Lung (tissue), 12 donors: Measurements from ENCODE around the gene TBRG4. TPM values are rescaled to one million over a fixed set of nuclear protein-coding genes. Genes with fewer than 3 reads are reported as not detected.

Source experiments
- ATAC-seq: fragments of 200-7000 bp; cut with Tn5 transposase; one replicate; pipeline ENCODE4 v1.9.1; 2020; ENCODE audit warnings: moderate number of reproducible peaks; ENCODE audit not compliant: insufficient read depth, low FRiP score
- DNase-seq, 3 donors: peaks; one replicate each; pipeline ENCODE4 v3.0.0-alpha.2; 2013 to 2017
- H3K27ac ChIP-seq, 2 donors: one replicate each; pipeline ENCODE4 v1.5.1; 2013; ENCODE audit warnings: mild to moderate bottlenecking in 2 of 2, moderate library complexity in 2 of 2, control low read depth in 1 of 2, inconsistent platforms in 1 of 2, low read depth in 1 of 2, low read length in 1 of 2
- H3K27me3 ChIP-seq, 3 donors: one replicate each; pipeline ENCODE4 v1.5.1; 2013; ENCODE audit warnings: low read length in 2 of 3; ENCODE audit not compliant: control insufficient read depth in 3 of 3, insufficient read depth in 3 of 3
- H3K36me3 ChIP-seq, 4 donors: one replicate each; pipeline ENCODE4 v1.5.1; 2013; ENCODE audit warnings: low read length in 4 of 4, mild to moderate bottlenecking in 1 of 4, moderate library complexity in 1 of 4; ENCODE audit not compliant: control insufficient read depth in 4 of 4, insufficient read depth in 4 of 4
- H3K4me1 ChIP-seq, 5 donors: one replicate each; pipeline ENCODE4 v1.5.1; 2013; ENCODE audit warnings: low read length in 5 of 5, mild to moderate bottlenecking in 2 of 5, moderate library complexity in 1 of 5; ENCODE audit not compliant: control insufficient read depth in 5 of 5, insufficient read depth in 5 of 5
- H3K4me3 ChIP-seq: one replicate; pipeline ENCODE4 v1.5.1; 2013; ENCODE audit warnings: mild to moderate bottlenecking, control low read depth, moderate library complexity
- H3K9ac ChIP-seq, 2 donors: one replicate each; pipeline ENCODE4 v1.5.1; 2013; ENCODE audit warnings: low read length in 2 of 2, control low read depth in 1 of 2; ENCODE audit not compliant: insufficient read depth in 1 of 2
- H3K9me3 ChIP-seq, 4 donors: one replicate each; pipeline ENCODE4 v1.5.1; 2013; ENCODE audit warnings: low read length in 3 of 4, mild to moderate bottlenecking in 1 of 4, moderate library complexity in 1 of 4; ENCODE audit not compliant: control insufficient read depth in 4 of 4, insufficient read depth in 3 of 4
- CTCF ChIP-seq: IDR thresholded peaks from 2 replicates; pipeline ENCODE4 v1.5.1; 2012; ENCODE audit warnings: mild to moderate bottlenecking; ENCODE audit errors: control extremely low read depth, extremely low read depth
- WGBS, 2 donors: extraction: QIAGEN DNeasy Blood & Tissue Kit; methylation state at CpG; one replicate each; pipeline ENCODE4 v1.1.7; 2013; 5-methylcytosine and 5-hydroxymethylcytosine counted together
- polyA plus RNA-seq, 2 donors: library from polyadenylated mRNA; stranded (reverse); fragments of 200-250 nt; gene quantifications; one replicate each; pipeline ENCODE4 v1.2.1, GENCODE V29; 2013
- total RNA-seq, 2 donors: library from RNA; depleted of rRNA in 1 of 2; stranded (reverse); fragments of >200 nt in 1 of 2; gene quantifications; one replicate each; pipeline ENCODE4 v1.2.1, GENCODE V29; 2014 to 2021
- donor health status: control.
- donor health status: control.
- donor health status: Bipolar disorder and iron deficiency.
- donor health status: healthy.
- donor health status: DM: yes; HTN: yes; CAD: no.

Gene TBRG4
- total and polyA plus RNA-seq, 4 donors: 32.2 to 65.6 (median 46.9) TPM

- Histone ChIP-seq H3K27ac (no peak overlapping the region), H3K36me3 (no peaks in the 10 kb centered on the region), H3K9me3 (no peaks in the 10 kb centered on the region), H3K9ac (no peak overlapping the region), H3K27me3 (no peaks in the 10 kb centered on the region), H3K4me3 (no peak overlapping the region), H3K4me1 (peaks cover 0 to 3% (median 0%) of the 10 kb centered on the region in 5 donors)
- TF ChIP-seq CTCF: no peak
- WGBS, 2 donors: 91 to 92% methylated on average over 11 of the region's 11 CpGs
- ATAC-seq (no peak), DNase-seq (no peak)
Observed at GRCh38 chr7:45125193-45125904, 13.9 kb upstream of the TBRG4 start.

GRCh38 chr7:45123913-45124710, 12.6 kb upstream of the TBRG4 start:
- Histone ChIP-seq H3K27ac (no peak overlapping the region), H3K4me1 (peaks cover 0 to 3% (median 0%) of the 10 kb centered on the region in 5 donors), H3K27me3 (no peaks in the 10 kb centered on the region), H3K36me3 (no peaks in the 10 kb centered on the region), H3K4me3 (no peak overlapping the region), H3K9ac (no peak overlapping the region), H3K9me3 (no peaks in the 10 kb centered on the region)
- 78 to 83% methylated on average over 12 of the region's 12 CpGs for WGBS, 2 donors
- TF ChIP-seq CTCF: no peak
- DNase-seq (no peak), ATAC-seq (no peak)

- H3K9me3 ChIP-seq: no peaks in the 10 kb centered on the region
- peaks cover 0 to 3% (median 0%) of the 10 kb centered on the region in 5 donors for H3K4me1 ChIP-seq
- 83 to 84% methylated on average over 16 of the region's 16 CpGs for WGBS, 2 donors
- ATAC-seq: no peak
- no peak overlapping the region for H3K27ac ChIP-seq
- no peak for DNase-seq
- H3K9ac ChIP-seq: no peak overlapping the region
- TF ChIP-seq CTCF: no peak
- no peak overlapping the region for H3K4me3 ChIP-seq
- no peaks in the 10 kb centered on the region for H3K36me3 ChIP-seq
- no peaks in the 10 kb centered on the region for H3K27me3 ChIP-seq
Observed at GRCh38 chr7:45122975-45123860, 11.7 kb upstream of the TBRG4 start.
